ENCODE data around the gene CARD9.
"Not testable (repeated sequence)": the region's sequence is repeated elsewhere in the genome, so short reads cannot be mapped to it uniquely, and the experiment has no call there.

Gene CARD9

GRCh38 chr9:136332482-136332983 is 40.9 kb downstream of the CARD9 start:
- no peak for FAIRE-seq

GRCh38 chr9:136331556-136332481 is 41.6 kb downstream of the CARD9 start:
- no peak for FAIRE-seq

GRCh38 chr9:136331030-136331429 is 42.4 kb downstream of the CARD9 start:
- no peak for FAIRE-seq

GRCh38 chr9:136330406-136330990 is 43.0 kb downstream of the CARD9 start:
- FAIRE-seq, result no peak

- no peak for FAIRE-seq
These were observed 43.6 kb downstream of the CARD9 start for GRCh38 chr9:136329636-136330405.

- no peak for FAIRE-seq
These were observed 44.2 kb downstream of the CARD9 start for GRCh38 chr9:136329211-136329627.

GRCh38 chr9:136328622-136329041 is 44.8 kb downstream of the CARD9 start:
- FAIRE-seq, result no peak

GRCh38 chr9:136328011-136328621 is 45.4 kb downstream of the CARD9 start:
- no peak for FAIRE-seq

- FAIRE-seq, result no peak
These were observed 46.0 kb downstream of the CARD9 start, which contains the start of gene GPSM1 for GRCh38 chr9:136327304-136327974. TSS of gene GPSM1 (plus strand) at chr9:136327539. CDS start at chr9:136327696, 157 bp downstream.

- FAIRE-seq, result no peak
These were observed 46.6 kb downstream of the CARD9 start for GRCh38 chr9:136326761-136327303.

- peak; percentile 43 for FAIRE-seq
These were observed 47.3 kb downstream of the CARD9 start for GRCh38 chr9:136326061-136326760.

GRCh38 chr9:136325358-136325757 is 48.1 kb downstream of the CARD9 start:
- FAIRE-seq, result no peak

GRCh38 chr9:136324501-136325300 is 48.8 kb downstream of the CARD9 start:
- no peak for FAIRE-seq

- no peak for FAIRE-seq
These were observed 50.1 kb downstream of the CARD9 start for GRCh38 chr9:136323371-136323789.

- no peak for FAIRE-seq
These were observed 50.6 kb downstream of the CARD9 start for GRCh38 chr9:136322756-136323330.

GRCh38 chr9:136321561-136321960 is 51.9 kb downstream of the CARD9 start:
- no peak for FAIRE-seq

- not testable (repeated sequence) for FAIRE-seq
These were observed 52.5 kb downstream of the CARD9 start for GRCh38 chr9:136320972-136321371.

GRCh38 chr9:136319955-136320354 is 53.5 kb downstream of the CARD9 start:
- not testable (repeated sequence) for FAIRE-seq

GRCh38 chr9:136319244-136319643 is 54.2 kb downstream of the CARD9 start:
- FAIRE-seq, result not testable (repeated sequence)
